Kidney (tissue), 14 donors: ENCODE data around the gene GSAP. TPM values are rescaled to one million over a fixed set of nuclear protein-coding genes. Genes with fewer than 3 reads are reported as not detected.

ENCODE experiments used
- DNase-seq, 5 donors: peaks; one replicate each; pipeline ENCODE4 v3.0.0-alpha.2; 2013 to 2020
- FAIRE-seq: peaks from 2 replicates; lab custom pipeline; 2012; peaks lifted over from hg19 to GRCh38; lab: Jason Lieb, UNC
- H3K27ac ChIP-seq, 2 donors: one replicate each; pipeline ENCODE4 v1.7.0; 2013; ENCODE audit warnings: low read depth in 2 of 2, low read length in 2 of 2, inconsistent platforms in 1 of 2
- H3K27me3 ChIP-seq: one replicate; pipeline ENCODE4 v1.7.1; 2013; ENCODE audit warnings: low read length, inconsistent platforms; ENCODE audit not compliant: control insufficient read depth, insufficient read depth
- H3K36me3 ChIP-seq, 3 donors: one replicate each; pipeline versions ENCODE4 v1.7.0 to v1.7.1; 2013; ENCODE audit warnings: low read length in 3 of 3, control low read depth in 1 of 3, inconsistent platforms in 1 of 3; ENCODE audit not compliant: insufficient read depth in 3 of 3, control insufficient read depth in 2 of 3
- H3K4me1 ChIP-seq, 3 donors: one replicate each; pipeline versions ENCODE4 v1.7.0 to v1.7.1; 2013; ENCODE audit warnings: low read length in 3 of 3, inconsistent platforms in 1 of 3, low read depth in 1 of 3; ENCODE audit not compliant: control insufficient read depth in 2 of 3, insufficient read depth in 2 of 3
- H3K4me3 ChIP-seq, 3 donors: one replicate each; pipeline versions ENCODE4 v1.7.0 to v1.8.1; 2013; ENCODE audit warnings: low read length in 3 of 3, control low read depth in 1 of 3, inconsistent platforms in 1 of 3
- H3K9ac ChIP-seq, 3 donors: one replicate each; pipeline versions ENCODE4 v1.7.0 to v1.7.1; 2013; ENCODE audit warnings: low read length in 3 of 3, control low read depth in 1 of 3, inconsistent platforms in 1 of 3
- H3K9me3 ChIP-seq, 3 donors: one replicate each; pipeline versions ENCODE4 v1.7.0 to v1.7.1; 2013; ENCODE audit warnings: low read length in 3 of 3, control low read depth in 1 of 3, inconsistent platforms in 1 of 3; ENCODE audit not compliant: control insufficient read depth in 2 of 3, insufficient read depth in 1 of 3
- intact Hi-C: fragments of 100-400 bp; cut with DNase I; formaldehyde crosslinking; loops from one replicate; pipeline ENCODE4 v1.11.1; 2022
- polyA plus RNA-seq: library from polyadenylated mRNA; stranded (reverse); fragments of 350-450 nt; fragmentation: Illumina TruSeq; extraction: RNeasy Lipid Tissue Mini Kit (QIAGEN cat#74804); gene quantifications from one replicate; pipeline ENCODE4 v1.2.3, GENCODE V29; 2014; ENCODE audit warnings: low read depth, low replicate concordance; ENCODE audit not compliant: insufficient read depth
- total RNA-seq: library from RNA; stranded (reverse); fragmentation: NEBNext Ultra II Directional; extraction: Animal tissue kit (Norgen Biotek cat#: 25700); gene quantifications from one replicate; pipeline ENCODE4 v1.2.1, GENCODE V29; 2021
- TF ChIP-seq, protein P1 (sequence below): IDR thresholded peaks from 3 replicates; pipeline ENCODE4 v1.5.1; 2012; ENCODE audit warnings: mild to moderate bottlenecking, moderate library complexity, borderline replicate concordance; ENCODE audit not compliant: insufficient read depth; ENCODE audit errors: extremely low read depth
- donor health status: control.
- donor health status: control.
- donor health status: control.
- donor health status: control.
- donor health status: control.
- donor health status: DM: yes; HTN: yes; CAD: no.
- donor health status: Normal renal cell carcinoma (clear cell type).

The GSAP gene
- total and polyA plus RNA-seq, 2 donors from 2014 or later, result 11.7 to 29.4 TPM

DNA sequence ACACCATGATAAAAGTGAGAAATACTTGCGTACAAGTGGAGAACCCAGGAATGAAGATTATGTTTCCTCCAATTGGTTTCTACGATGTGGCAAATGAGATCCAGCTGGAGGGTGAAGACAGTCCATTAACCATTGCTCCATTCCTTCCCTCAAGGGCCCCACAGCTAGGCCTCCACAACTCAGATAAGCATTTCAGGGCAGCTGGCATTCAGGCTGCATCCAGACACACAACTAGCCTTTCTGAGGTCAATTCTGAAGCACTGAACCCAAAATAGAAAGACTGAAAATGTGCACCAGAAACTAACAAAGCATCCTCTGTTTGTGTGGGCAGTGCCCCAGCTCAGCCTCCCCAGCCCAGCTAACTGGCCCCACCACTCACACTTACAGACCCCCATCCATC lies 94.8 kb downstream of the GSAP start:
- H3K4me1 ChIP-seq, result no peaks in the 10 kb centered on the region
- no peak overlapping the region for H3K9ac ChIP-seq
- TF ChIP-seq, protein P1, sequence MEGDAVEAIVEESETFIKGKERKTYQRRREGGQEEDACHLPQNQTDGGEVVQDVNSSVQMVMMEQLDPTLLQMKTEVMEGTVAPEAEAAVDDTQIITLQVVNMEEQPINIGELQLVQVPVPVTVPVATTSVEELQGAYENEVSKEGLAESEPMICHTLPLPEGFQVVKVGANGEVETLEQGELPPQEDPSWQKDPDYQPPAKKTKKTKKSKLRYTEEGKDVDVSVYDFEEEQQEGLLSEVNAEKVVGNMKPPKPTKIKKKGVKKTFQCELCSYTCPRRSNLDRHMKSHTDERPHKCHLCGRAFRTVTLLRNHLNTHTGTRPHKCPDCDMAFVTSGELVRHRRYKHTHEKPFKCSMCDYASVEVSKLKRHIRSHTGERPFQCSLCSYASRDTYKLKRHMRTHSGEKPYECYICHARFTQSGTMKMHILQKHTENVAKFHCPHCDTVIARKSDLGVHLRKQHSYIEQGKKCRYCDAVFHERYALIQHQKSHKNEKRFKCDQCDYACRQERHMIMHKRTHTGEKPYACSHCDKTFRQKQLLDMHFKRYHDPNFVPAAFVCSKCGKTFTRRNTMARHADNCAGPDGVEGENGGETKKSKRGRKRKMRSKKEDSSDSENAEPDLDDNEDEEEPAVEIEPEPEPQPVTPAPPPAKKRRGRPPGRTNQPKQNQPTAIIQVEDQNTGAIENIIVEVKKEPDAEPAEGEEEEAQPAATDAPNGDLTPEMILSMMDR, result no peak
- H3K9me3 ChIP-seq, result no peaks in the 10 kb centered on the region
- FAIRE-seq (no peak), DNase-seq (no peak)
- no peak overlapping the region for H3K27ac ChIP-seq
- no peaks in the 10 kb centered on the region for H3K36me3 ChIP-seq
- no peak overlapping the region for H3K4me3 ChIP-seq
- intact Hi-C loops, result no loop called here
- no peaks in the 10 kb centered on the region for H3K27me3 ChIP-seq

DNA sequence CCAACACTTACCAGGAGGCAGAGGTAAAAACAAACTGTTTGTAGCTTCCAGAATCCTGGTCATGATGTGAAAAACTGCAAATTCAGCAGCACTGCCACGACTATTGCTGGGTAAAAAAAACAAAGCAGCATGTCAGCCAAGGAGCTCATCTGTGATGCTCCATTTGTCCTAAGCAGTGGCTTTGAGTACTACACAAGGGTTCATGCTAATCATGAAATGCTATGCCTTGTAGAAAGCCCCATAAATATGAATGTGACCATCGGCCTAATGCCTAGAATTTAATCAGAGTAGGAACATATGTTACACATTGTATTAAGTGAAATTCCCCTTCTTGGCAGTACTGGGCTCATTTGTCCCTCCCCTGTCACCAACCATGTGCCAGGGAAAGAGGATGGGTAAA lies 95.4 kb downstream of the GSAP start:
- no peak for FAIRE-seq
- TF ChIP-seq, protein P1, result no peak
- intact Hi-C loops, result no loop called here

DNA sequence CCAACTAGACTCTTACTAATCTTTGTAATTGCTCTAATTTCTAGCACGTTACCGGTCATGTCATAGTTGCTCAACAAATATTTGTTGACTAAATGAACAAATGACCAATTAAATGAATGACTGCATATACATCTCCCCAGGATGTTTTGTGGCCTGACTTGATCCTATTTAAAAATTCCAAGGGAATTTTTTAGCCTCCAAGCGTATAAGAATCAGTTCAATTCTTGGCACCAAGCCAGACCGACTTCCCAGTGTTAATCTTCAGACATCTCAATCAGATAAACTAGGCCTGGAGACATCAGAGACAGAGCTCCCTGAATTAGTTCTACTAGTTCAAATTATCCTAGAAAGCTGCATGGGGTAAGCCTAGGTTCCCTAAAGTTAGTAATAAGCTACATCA lies 96.0 kb downstream of the GSAP start:
- Histone ChIP-seq H3K27me3 (no peaks in the 10 kb centered on the region), H3K9ac (no peak overlapping the region), H3K9me3 (no peaks in the 10 kb centered on the region), H3K4me1 (no peaks in the 10 kb centered on the region), H3K4me3 (no peak overlapping the region), H3K27ac (no peak overlapping the region), H3K36me3 (no peaks in the 10 kb centered on the region)
- no peak for DNase-seq
- FAIRE-seq, result no peak
- intact Hi-C loops, result no loop called here
- TF ChIP-seq, protein P1, result no peak

More for the DNA sequence above, 95.4 kb downstream of the GSAP start:
- Histone ChIP-seq H3K9me3 (no peaks in the 10 kb centered on the region), H3K9ac (no peak overlapping the region), H3K4me3 (no peak overlapping the region), H3K27me3 (no peaks in the 10 kb centered on the region), H3K27ac (no peak overlapping the region), H3K36me3 (no peaks in the 10 kb centered on the region), H3K4me1 (no peaks in the 10 kb centered on the region)
- no peak for DNase-seq

DNA sequence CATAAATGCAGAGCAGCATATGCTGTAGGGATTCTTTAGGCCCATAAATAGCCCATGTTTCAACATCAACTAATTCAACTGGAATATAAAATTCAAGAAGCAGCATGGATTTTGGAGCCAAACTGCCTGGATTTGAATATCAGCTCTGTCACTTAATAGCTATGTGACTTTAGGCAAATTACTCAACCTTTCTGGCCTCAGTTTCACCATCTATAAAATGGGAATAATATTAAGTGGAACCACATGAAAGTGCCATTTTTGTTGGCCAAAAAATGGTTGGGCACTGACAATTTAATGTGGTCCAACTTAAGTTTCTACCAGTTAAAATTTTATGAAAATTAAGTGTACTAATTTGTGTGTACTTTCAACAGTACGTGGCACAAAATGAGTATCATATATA lies 98.1 kb downstream of the GSAP start:
- Histone ChIP-seq H3K4me3 (no peak overlapping the region), H3K27me3 (no peaks in the 10 kb centered on the region), H3K9ac (no peak overlapping the region), H3K9me3 (no peaks in the 10 kb centered on the region), H3K4me1 (no peaks in the 10 kb centered on the region), H3K36me3 (peaks cover 0 to 13% (median 2%) of the 10 kb centered on the region in 3 donors), H3K27ac (no peak overlapping the region)
- TF ChIP-seq, protein P1, result no peak
- intact Hi-C loops, result no loop called here
- FAIRE-seq (no peak), DNase-seq (no peak)
